Measurements from ENCODE around the gene TARDBP.
"Not testable (repeated sequence)": the region's sequence is repeated elsewhere in the genome, so short reads cannot be mapped to it uniquely, and the experiment has no call there.

Gene TARDBP

GRCh38 chr1:10992864-10993263, 19.6 kb upstream of the TARDBP start:
- DNase-seq (ENCODE audit: low read depth): no peak

- DNase-seq (ENCODE audit: low read depth): no peak
These were observed 16.4 kb upstream of the TARDBP start for GRCh38 chr1:10996100-10996499.

DNA sequence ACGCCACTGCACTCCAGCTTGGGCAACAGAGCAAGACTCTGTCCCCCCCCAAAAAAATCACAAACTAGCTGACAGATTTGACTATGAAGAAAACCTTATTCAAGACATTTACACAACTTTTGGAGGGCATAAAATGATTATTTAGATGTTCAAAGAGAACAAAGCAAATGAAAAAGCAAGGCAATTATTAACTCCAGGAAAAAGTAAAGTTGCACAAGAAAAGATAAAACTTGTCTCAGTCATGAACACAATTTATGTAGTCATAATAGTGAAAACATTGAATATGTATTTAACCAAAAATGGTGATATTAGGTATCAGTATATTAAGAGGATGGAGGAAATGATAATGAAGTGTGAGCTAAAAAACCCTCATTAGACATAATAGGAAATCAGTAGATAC, 11.9 kb upstream of the TARDBP start:
- no peak for DNase-seq (ENCODE audit: low read depth)

DNA sequence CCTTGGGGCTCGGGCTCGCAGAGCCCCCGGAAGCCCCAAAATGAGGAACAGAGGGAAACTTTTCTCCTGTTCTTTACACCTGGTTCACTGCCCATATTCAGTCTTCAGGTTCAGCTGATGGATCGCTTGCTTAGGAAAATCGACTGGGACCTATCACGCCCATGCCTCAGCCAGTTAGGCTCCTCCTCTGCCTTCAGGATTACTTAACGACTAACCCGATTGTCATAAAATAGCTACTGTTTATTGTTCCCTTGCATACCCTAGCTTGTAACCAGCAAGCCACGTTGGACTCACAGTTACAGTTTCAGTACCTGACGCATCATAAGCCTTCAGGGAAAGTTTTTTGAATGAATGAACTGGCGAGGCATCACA, 692 bp downstream of the TARDBP start:
- no peak for DNase-seq (ENCODE audit: low read depth)

GRCh38 chr1:11019358-11019757, 6.9 kb downstream of the TARDBP start:
- not testable (repeated sequence) for DNase-seq (ENCODE audit: low read depth)

- DNase-seq (ENCODE audit: low read depth): no peak
These were observed 7.5 kb downstream of the TARDBP start for GRCh38 chr1:11019971-11020370.

DNA sequence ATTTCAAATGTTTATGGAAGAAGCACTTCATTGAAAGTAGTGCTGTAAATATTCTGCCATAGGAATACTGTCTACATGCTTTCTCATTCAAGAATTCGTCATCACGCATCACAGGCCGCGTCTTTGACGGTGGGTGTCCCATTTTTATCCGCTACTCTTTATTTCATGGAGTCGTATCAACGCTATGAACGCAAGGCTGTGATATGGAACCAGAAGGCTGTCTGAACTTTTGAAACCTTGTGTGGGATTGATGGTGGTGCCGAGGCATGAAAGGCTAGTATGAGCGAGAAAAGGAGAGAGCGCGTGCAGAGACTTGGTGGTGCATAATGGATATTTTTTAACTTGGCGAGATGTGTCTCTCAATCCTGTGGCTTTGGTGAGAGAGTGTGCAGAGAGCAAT, 10.7 kb downstream of the TARDBP start:
- no peak for DNase-seq (ENCODE audit: low read depth)

DNA sequence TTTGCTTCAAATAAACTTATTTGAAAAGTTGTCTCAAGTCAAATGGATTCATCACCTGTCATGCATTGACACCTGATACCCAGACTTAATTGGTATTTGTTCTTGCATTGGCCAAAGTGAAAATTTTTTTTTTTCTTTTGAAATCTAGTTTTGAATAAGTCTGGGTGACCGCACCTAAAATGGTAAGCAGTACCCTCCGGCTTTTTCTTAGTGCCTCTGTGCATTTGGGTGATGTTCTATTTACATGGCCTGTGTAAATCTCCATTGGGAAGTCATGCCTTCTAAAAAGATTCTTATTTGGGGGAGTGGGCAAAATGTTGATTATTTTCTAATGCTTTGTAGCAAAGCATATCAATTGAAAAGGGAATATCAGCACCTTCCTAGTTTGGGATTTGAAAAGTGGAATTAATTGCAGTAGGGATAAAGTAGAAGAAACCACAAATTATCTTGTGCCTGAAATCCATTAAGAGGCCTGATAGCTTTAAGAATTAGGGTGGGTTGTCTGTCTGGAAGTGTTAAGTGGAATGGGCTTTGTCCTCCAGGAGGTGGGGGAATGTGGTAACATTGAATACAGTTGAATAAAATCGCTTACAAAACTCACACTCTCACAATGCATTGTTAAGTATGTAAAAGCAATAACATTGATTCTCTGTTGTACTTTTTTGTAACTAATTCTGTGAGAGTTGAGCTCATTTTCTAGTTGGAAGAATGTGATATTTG, 11.9 kb downstream of the TARDBP start:
- no peak for DNase-seq (ENCODE audit: low read depth)

DNA sequence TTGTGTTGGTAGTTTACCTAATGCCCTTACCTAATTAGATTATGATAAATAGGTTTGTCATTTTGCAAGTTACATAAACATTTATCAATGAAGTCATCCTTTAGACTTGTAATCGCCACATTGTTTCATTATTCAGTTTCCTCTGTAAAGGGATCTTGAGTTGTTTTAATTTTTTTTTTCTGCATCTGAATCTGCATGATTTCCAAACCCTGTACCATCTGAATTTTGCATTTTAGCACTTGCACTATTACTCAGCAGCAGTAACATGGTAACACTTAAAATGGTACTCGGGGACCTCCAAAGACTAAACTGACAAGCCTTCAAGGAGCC, 12.4 kb downstream of the TARDBP start:
- DNase-seq (ENCODE audit: low read depth): no peak

DNA sequence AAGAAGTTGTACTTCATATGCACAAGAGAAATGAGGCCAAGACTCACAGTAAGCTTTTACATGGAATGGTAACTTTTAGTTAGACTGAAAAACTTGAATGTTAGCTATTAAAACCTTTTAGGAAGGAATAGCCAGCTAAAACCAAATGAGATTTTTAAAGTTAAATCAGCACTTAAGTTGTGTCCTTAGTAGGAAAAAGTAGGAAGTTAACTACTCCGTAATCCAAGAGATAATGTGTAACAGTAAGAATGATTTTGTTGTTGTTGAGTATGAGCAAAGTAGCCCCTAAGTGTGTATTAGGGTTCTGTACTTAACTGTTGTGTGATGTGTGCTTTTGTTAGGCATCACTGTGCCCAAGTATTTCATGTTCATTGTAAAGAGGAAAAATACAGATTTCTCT, 13.2 kb downstream of the TARDBP start:
- DNase-seq (ENCODE audit: low read depth): no peak

- no peak for DNase-seq (ENCODE audit: low read depth)
These were observed 13.6 kb downstream of the TARDBP start for GRCh38 chr1:11026052-11026451.

DNA sequence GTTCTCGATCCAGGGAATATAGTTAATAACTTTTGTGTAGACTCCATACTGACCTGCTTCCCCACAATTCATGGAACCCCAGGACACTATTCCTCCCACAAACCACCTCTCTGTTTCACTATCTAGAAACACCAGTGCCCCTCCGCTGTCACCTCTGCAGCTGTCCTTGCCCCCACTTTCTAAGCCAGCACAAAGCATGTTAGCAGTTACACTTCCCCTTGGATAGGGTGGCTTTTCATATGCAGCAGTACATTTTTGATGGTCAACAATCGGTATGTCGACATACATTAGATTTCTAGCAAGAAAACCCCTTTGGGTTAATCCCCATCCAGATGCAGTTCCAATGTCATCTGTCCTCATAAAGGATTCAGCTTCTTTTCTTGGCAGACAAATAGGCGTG, 14.4 kb downstream of the TARDBP start:
- DNase-seq (ENCODE audit: low read depth): no peak

- DNase-seq (ENCODE audit: low read depth): no peak
These were observed 14.9 kb downstream of the TARDBP start for GRCh38 chr1:11027316-11027715.

DNA sequence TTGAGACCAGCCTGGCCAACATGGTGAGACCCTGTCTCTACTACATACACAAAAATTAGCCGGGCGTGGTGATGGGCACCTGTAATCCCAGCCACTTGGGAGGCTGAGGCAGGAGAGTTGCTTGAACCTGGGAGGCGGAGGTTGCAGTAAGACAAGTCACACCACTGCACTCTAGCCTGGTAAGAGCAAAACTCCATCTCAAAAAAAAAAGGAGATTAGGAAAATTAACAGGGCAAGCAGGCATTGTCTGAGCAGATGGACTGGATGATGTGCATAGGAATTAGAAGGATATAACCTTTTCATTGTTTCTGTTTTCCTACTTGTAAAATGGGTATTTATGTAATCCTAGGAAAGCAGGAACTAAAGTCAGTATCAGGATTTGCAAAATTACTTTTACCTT, 15.6 kb downstream of the TARDBP start:
- DNase-seq (ENCODE audit: low read depth): no peak

DNA sequence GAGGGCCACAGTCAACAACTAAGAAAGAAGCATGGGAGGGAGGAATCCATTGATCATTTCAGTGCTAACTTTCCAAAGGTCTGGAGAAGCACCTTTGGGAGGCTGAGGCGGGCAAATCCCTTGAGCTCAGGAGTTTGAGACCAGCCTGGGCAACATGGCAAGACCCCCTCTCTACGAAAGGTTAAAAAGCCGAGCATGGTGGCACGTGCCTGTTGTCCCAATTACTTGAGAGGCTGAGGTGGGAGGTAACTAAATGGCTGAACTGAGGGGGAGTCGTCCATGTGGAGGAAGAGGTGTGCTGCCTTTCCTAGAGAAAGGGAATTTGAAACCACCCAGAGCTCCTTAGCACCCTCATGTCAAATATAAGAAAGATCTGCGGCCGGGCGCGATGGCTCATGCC, 18.4 kb downstream of the TARDBP start:
- no peak for DNase-seq (ENCODE audit: low read depth)

GRCh38 chr1:11031624-11032262, 19.3 kb downstream of the TARDBP start:
- DNase-seq (ENCODE audit: low read depth): no peak

DNA sequence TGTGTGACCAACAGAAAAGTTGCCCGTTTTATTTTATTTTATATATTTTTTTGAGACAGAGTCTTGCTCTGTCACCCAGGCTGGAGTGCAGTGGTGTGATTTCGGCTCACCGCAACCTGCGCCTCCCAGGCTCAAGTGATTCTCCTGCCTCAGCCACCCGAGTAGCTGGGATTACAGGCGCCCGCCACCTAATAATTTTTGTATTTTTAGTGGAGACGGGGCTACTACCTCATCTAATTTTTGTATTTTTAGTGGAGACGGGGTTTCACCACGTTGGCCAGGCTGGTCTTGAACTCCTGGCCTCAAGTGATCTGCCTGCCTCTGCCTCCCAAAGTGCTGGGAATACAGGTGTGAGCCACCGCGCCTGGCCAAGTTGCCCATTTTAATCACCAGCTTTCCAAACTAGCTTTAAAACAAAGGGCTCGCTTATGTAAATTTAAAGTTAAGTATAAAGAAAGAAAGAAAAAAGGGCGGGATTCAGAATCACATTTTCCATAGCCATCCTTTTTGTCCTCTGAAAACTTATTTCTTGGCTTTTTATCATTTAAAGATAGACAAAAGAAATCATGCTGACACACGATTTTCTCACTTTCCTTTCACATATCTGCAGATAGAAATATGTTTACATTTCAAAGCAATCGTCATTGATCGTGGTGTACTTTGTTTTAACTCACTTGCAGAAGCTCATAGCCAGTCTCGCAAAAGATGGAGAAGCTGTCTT, 24.7 kb downstream of the TARDBP start:
- DNase-seq (ENCODE audit: low read depth): not testable (repeated sequence)

- DNase-seq (ENCODE audit: low read depth): peak; percentile 79
These were observed 25.3 kb downstream of the TARDBP start for GRCh38 chr1:11037740-11038182.

DNA sequence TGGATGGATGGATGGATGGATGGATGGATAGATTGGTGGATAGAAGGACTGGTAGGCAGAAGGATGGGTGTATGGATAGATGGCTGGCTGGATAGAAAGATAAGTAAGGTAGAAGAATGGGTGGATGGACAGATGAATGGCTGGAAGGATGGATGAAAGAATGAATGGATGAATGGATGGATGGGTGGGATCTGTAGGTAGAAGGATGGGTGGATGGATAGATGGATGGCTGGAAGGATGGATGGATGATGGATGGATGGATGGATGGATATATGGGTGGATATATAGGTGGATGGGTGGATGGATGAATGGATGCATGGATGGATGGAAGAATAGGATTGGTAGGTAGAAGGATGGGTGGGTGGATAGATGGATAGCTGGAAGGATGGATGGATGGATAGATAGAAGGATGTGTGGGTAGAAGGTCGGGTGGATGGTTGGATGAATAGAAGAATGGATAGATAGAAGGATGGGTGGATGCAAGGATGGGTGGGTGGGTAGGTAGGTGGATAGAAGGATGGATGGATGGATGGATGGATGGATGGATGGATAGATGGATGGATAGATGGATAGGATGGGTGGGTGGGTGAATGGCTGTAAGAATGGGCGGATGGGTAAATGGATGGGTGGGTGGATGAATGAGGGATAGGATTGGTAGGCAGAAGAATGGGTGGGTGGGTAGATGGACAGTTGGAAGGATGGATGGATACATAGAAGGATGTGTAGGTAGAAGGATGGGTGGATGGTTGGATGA, 27.1 kb downstream of the TARDBP start:
- no peak for DNase-seq (ENCODE audit: low read depth)

DNA sequence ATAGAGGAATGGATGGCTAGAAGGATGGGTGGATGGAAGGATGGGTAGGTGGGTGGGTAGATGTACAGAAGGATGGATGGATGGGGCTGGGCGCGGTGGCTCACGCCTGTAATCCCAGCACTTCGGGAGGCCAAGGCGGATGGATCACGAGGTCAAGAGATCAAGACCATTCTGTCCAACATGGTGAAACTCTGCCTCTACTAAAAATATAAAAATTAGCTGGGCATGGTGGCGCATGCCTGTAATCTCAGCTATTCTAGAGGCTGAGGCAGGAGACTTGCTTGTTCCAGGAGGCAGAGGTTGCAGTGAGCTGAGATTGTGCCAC, 27.6 kb downstream of the TARDBP start:
- not testable (repeated sequence) for DNase-seq (ENCODE audit: low read depth)

GRCh38 chr1:11041048-11041447, 28.6 kb downstream of the TARDBP start:
- no peak for DNase-seq (ENCODE audit: low read depth)

DNA sequence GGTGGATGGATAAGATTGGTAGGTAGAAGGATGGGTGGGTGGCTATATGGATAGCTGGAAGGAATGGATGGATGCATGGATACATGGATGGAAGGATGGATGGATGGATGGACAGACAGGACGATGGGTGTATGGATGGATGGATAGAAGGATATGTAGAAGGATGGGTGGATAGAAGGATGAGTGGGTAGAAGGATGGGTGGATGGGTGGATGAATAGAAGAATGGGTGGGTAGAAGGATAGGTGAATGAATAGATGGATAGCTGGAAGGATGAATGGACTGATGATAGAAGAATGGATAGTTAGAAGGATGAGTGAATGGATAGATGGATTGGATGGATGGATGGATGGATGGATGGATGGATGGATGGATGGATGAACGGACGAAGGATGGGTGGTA, 29.6 kb downstream of the TARDBP start:
- DNase-seq (ENCODE audit: low read depth): no peak
